ENCODE data around the gene SORBS1.

Gene SORBS1

DNA sequence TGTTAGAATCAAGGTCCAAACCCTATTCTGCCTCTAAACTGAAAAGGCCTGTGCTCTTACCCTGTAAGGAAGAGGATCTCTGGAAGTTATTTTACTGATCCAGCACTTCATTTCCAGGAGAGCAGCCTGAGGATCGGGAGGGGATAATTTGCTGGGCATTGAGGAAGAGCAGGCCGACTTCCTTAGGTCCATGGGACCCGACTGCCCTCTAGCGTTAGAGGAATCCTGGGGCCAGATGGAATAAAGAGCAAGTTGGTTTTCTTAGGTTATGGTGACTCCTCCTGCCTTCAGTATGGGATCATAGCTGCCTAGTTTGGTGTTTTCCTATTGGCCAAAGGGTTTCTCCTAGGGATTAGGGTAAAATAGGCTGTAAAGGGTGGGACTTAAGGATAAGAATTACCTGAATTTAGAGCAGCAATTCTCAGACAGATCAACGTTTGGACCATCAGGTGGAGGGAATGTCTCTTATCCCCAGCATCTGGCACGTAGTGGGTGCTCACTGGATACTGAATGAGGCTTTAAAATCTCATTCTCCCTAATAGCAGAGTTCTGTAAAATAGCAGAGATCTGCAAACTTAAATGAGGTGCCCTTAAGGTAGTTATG is 40.0 kb upstream of the SORBS1 start:
- no peak overlapping the region for H3K4me3 ChIP-seq (ENCODE audit: low read depth, low read length)
- in situ Hi-C loops (cut with HindIII; ENCODE audit: low sequenced_read_pairs), result no loop called here
- peak; percentile 87 for DNase-seq (ENCODE audit: low read depth)
- TF ChIP-seq, protein P1, sequence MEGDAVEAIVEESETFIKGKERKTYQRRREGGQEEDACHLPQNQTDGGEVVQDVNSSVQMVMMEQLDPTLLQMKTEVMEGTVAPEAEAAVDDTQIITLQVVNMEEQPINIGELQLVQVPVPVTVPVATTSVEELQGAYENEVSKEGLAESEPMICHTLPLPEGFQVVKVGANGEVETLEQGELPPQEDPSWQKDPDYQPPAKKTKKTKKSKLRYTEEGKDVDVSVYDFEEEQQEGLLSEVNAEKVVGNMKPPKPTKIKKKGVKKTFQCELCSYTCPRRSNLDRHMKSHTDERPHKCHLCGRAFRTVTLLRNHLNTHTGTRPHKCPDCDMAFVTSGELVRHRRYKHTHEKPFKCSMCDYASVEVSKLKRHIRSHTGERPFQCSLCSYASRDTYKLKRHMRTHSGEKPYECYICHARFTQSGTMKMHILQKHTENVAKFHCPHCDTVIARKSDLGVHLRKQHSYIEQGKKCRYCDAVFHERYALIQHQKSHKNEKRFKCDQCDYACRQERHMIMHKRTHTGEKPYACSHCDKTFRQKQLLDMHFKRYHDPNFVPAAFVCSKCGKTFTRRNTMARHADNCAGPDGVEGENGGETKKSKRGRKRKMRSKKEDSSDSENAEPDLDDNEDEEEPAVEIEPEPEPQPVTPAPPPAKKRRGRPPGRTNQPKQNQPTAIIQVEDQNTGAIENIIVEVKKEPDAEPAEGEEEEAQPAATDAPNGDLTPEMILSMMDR (IDR thresholded peaks at IDR 0.05; ENCODE audit: low read depth, low read length, missing control alignments), result peak; percentile 98

DNA sequence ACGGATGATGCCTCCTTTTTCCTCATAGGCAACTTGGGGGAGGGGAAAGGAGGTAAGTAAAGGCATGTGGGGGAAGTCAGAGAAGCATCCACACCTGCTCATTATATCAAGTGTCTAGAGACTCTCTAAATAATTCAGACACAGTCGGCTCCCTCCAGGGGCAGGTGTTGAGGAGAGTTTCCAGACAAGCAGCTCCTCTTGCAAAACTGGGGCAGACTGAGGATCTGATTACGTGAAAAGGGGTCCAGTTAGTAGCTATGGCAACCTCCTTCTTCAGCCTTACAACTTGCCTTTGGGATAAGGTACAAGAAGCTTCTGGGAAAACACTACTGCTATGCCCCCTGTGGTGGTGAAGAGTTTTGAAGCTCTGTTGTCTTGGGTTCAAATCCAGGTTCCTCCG is 39.0 kb upstream of the SORBS1 start:
- DNase-seq (ENCODE audit: low read depth), result no peak
- in situ Hi-C loops (cut with HindIII; ENCODE audit: low sequenced_read_pairs), result no loop called here
- no peak overlapping the region for H3K4me3 ChIP-seq (ENCODE audit: low read depth, low read length)
- TF ChIP-seq, protein P1 (IDR thresholded peaks at IDR 0.05; ENCODE audit: low read depth, low read length, missing control alignments), result no peak

DNA sequence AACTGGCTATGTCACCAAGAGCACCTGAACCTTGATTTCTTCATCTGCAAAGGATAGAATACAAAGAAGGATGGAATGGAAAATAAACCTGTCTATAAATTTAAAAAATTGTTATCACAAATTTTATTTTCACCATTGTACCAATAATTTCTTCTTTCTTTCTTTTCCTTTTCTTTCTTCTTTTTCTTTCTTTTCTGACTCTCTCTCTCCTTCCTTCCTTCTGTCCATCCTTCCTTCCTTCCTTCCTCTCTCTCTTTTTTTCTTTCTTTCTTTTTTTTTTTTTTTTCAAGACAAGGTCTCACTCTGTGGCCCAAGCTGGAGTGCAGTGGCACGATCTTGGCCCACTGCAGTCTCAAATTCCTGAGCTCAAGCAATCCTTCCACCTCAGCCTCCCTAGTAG is 36.6 kb upstream of the SORBS1 start:
- no peak overlapping the region for H3K4me3 ChIP-seq (ENCODE audit: low read depth, low read length)
- TF ChIP-seq, protein P1 (IDR thresholded peaks at IDR 0.05; ENCODE audit: low read depth, low read length, missing control alignments), result no peak
- in situ Hi-C loops (cut with HindIII; ENCODE audit: low sequenced_read_pairs), result loop anchor here (25.0 kb wide), 1 partner anchor 185 kb away; no protein-coding TSS in a partner anchor
- DNase-seq (ENCODE audit: low read depth), result no peak

DNA sequence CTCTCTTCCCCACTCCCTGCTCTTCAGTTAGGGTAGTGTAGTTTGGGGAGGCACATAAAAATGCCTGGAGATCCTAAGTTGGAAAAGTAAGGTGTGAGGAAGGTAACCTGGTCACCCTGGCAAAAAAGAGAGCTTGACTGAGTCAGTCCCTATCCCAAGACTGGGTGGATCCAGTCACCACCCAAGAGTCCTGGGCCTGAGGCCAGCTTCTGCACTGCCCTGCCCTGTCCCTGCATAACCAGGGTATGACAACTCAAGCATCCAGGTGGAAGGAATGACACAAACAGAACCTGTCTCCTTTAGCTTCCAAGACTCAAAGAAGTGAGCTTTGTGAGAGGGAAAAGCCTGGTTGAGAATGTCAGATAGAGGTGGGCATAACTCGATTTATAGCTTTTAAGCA is 26.9 kb upstream of the SORBS1 start:
- H3K4me3 ChIP-seq (ENCODE audit: low read depth, low read length), result no peak overlapping the region
- DNase-seq (ENCODE audit: low read depth), result no peak
- in situ Hi-C loops (cut with HindIII; ENCODE audit: low sequenced_read_pairs), result loop anchor here (25.0 kb wide), 1 partner anchor 176 kb away; no protein-coding TSS in a partner anchor
- TF ChIP-seq, protein P1 (IDR thresholded peaks at IDR 0.05; ENCODE audit: low read depth, low read length, missing control alignments), result no peak

DNA sequence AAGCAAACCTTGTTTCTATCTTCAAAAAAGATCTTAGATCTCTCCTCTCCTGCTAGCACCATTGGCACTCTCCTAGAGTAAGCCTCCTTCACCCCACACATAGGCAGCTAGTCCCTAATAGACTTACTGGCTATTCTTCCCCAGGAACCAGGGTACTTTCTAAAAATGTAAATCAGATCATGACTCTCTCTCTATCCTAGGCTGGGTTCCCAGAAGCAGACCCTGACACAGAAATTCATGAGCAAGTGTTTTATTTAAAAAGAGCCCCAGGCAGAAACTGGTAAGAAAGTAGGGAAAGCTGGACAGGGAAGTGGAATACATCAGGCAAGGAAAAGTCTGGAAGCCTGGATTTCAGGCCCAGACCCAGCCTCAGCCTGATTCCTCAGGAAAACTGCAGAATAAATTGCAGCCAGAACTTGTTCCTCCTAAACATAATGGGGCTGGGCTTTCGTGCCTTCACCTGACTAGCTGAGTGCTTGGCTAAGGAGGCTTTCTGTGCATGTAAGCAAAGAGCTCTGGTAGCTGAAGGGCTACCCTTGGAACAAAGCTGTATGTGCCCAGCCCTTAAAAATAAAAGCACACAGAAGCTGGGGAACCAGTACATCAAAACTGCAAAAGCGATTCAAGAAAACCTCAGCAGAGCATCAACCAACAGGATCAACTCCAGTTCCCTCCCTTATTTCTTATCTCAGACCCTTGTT is 18.8 kb upstream of the SORBS1 start:
- TF ChIP-seq, protein P1 (IDR thresholded peaks at IDR 0.05; ENCODE audit: low read depth, low read length, missing control alignments), result no peak
- no peak for DNase-seq (ENCODE audit: low read depth)
- in situ Hi-C loops (cut with HindIII; ENCODE audit: low sequenced_read_pairs), result loop anchor here (25.0 kb wide), 1 partner anchor 168 kb away; no protein-coding TSS in a partner anchor
- H3K4me3 ChIP-seq (ENCODE audit: low read depth, low read length), result no peak overlapping the region

DNA sequence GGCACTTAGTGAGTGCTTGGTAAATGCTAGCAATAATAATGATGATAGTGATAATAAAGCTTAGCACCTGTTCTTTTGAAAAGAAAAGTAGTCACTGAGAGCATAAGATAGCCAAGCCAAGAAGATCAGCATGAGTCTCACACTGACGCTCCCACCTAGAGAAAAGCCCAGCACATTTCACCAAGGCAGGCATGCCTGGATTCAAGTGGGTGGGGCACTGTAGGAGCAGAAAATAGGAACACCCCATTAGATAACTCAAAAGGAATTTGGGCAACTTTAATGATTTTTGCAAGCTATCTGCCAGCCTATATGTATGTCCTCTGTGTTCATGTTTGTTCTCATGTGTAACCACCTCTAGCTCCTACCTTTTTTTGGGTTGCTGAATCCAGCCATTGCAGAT is 18.1 kb upstream of the SORBS1 start:
- TF ChIP-seq, protein P1 (IDR thresholded peaks at IDR 0.05; ENCODE audit: low read depth, low read length, missing control alignments), result no peak
- no peak overlapping the region for H3K4me3 ChIP-seq (ENCODE audit: low read depth, low read length)
- no peak for DNase-seq (ENCODE audit: low read depth)
- in situ Hi-C loops (cut with HindIII; ENCODE audit: low sequenced_read_pairs), result loop anchor here (25.0 kb wide), 1 partner anchor 167 kb away; no protein-coding TSS in a partner anchor

Data from astrocyte of the cerebellum (primary cell).